IMR-90 (cell line): ENCODE data around the gene CELSR2. TPM values are rescaled to one million over a fixed set of nuclear protein-coding genes. Genes with fewer than 3 reads are reported as not detected.

ENCODE experiments used
- ATAC-seq: fragments of 200-7000 bp; cut with Tn5 transposase; 2 replicates; pipeline ENCODE4 v1.9.1; 2020; ENCODE audit warnings: low read depth, mild to moderate bottlenecking, moderate library complexity
- BruUV-seq: library from RNA; stranded (reverse); fragments of 400-500 nt; replicated peaks from 2 replicates; lab custom pipeline; 2021; lab: Mats Ljungman, UMichigan
- CTCF ChIA-PET: fragments of 300-600 bp; formaldehyde crosslinking; extraction: SDS; loops from one replicate; lab custom pipeline; 2021; ENCODE audit warnings: antibody characterized with exemption; lab: Yijun Ruan, JAX
- POLR2A ChIA-PET: fragments of 300-600 bp; sonication (Branson Sonifier 250); formaldehyde crosslinking; loops from one replicate; lab custom pipeline; 2022; ENCODE audit warnings: antibody characterized with exemption; ENCODE audit not compliant: unreplicated experiment; lab: Charles Lee
- DNase-seq: peaks from one replicate; pipeline ENCODE4 v3.0.0; 2013
- H2AFZ ChIP-seq: replicated peaks from 2 replicates; pipeline ENCODE3; 2013; ENCODE audit warnings: low read length, mild to moderate bottlenecking; ENCODE audit not compliant: poor library complexity
- H2AK5ac ChIP-seq: 2 replicates; pipeline ENCODE4 v1.6.1; 2013; ENCODE audit warnings: low read depth, low read length, inconsistent platforms
- H2AK9ac ChIP-seq: replicated peaks from 2 replicates; pipeline ENCODE3; 2013; ENCODE audit warnings: mild to moderate bottlenecking, low read depth, low read length, moderate library complexity; ENCODE audit not compliant: poor library complexity
- H2BK120ac ChIP-seq: 2 replicates; pipeline ENCODE4 v1.6.1; 2013; ENCODE audit warnings: low read depth, low read length, inconsistent platforms
- H2BK15ac ChIP-seq: 3 replicates; pipeline ENCODE4 v1.6.1; 2013; ENCODE audit warnings: low read depth, low read length, inconsistent platforms
- H2BK20ac ChIP-seq: 2 replicates; pipeline ENCODE4 v1.6.1; 2013; ENCODE audit warnings: low read depth, mild to moderate bottlenecking, inconsistent platforms, low read length, moderate library complexity
- H2BK5ac ChIP-seq: 2 replicates; pipeline ENCODE4 v1.6.1; 2013; ENCODE audit warnings: mild to moderate bottlenecking, low read depth, low read length, inconsistent platforms; ENCODE audit not compliant: poor library complexity, severe bottlenecking
- H3K14ac ChIP-seq: replicated peaks from 2 replicates; pipeline ENCODE4 v1.6.1; 2013; ENCODE audit warnings: low read depth, low read length, inconsistent platforms
- H3K18ac ChIP-seq: 2 replicates; pipeline ENCODE4 v1.6.1; 2013; ENCODE audit warnings: low read depth, low read length, control low read depth
- H3K23ac ChIP-seq: 2 replicates; pipeline ENCODE4 v1.6.1; 2013; ENCODE audit warnings: low read depth, low read length, inconsistent platforms
- H3K27ac ChIP-seq: 2 replicates; pipeline ENCODE4 v1.5.1; 2013; ENCODE audit warnings: mild to moderate bottlenecking, control low read depth, low read length; ENCODE audit not compliant: insufficient read depth
- H3K27me3 ChIP-seq: 2 replicates; pipeline ENCODE4 v1.6.1; 2013; ENCODE audit warnings: low read length; ENCODE audit not compliant: control insufficient read depth, insufficient read depth
- H3K36me3 ChIP-seq: 2 replicates; pipeline ENCODE4 v1.6.1; 2013; ENCODE audit warnings: low read length, mixed read lengths; ENCODE audit not compliant: control insufficient read depth, insufficient read depth
- H3K4ac ChIP-seq: 2 replicates; pipeline ENCODE4 v1.6.1; 2013; ENCODE audit warnings: low read depth, low read length, inconsistent platforms
- H3K4me1 ChIP-seq: 2 replicates; pipeline ENCODE4 v1.6.1; 2013; ENCODE audit warnings: low read length, mixed read lengths; ENCODE audit not compliant: control insufficient read depth, insufficient read depth
- H3K4me2 ChIP-seq: 2 replicates; pipeline ENCODE4 v1.6.1; 2013; ENCODE audit warnings: low read depth, mild to moderate bottlenecking, control low read depth, low read length, moderate library complexity
- H3K4me3 ChIP-seq: 2 replicates; pipeline ENCODE4 v1.5.1; 2013; ENCODE audit warnings: low read depth, mild to moderate bottlenecking, control low read depth, low read length, moderate library complexity; ENCODE audit not compliant: insufficient read depth
- H3K56ac ChIP-seq: 2 replicates; pipeline ENCODE4 v1.6.1; 2013; ENCODE audit warnings: low read length, inconsistent platforms; ENCODE audit not compliant: insufficient read depth; ENCODE audit errors: extremely low read depth
- H3K79me1 ChIP-seq, 2 experiments: 2 replicates each; pipeline ENCODE4 v1.6.1; 2013; ENCODE audit warnings: low read length in 2 of 2, inconsistent platforms in 1 of 2, low read depth in 1 of 2
- H3K9ac ChIP-seq: 2 replicates; pipeline ENCODE4 v1.6.1; 2013; ENCODE audit warnings: low read depth, low read length, control low read depth
- H3K9me1 ChIP-seq: 2 replicates; pipeline ENCODE4 v1.6.1; 2013; ENCODE audit warnings: low read length, inconsistent platforms; ENCODE audit not compliant: insufficient read depth
- H3K9me3 ChIP-seq: 2 replicates; pipeline ENCODE4 v1.6.1; 2013; ENCODE audit warnings: low read length; ENCODE audit not compliant: control insufficient read depth, insufficient read depth
- H4K20me1 ChIP-seq: 2 replicates; pipeline ENCODE4 v1.6.1; 2013; ENCODE audit warnings: low read length, inconsistent platforms; ENCODE audit not compliant: insufficient read depth
- H4K5ac ChIP-seq: 2 replicates; pipeline ENCODE4 v1.6.1; 2013; ENCODE audit warnings: mild to moderate bottlenecking, low read depth, low read length, control low read depth
- H4K8ac ChIP-seq, 2 experiments: 2 replicates each; pipeline ENCODE4 v1.6.1; 2013; ENCODE audit warnings: low read depth in 2 of 2, low read length in 2 of 2, control low read depth in 1 of 2, inconsistent platforms in 1 of 2
- H4K91ac ChIP-seq: 2 replicates; pipeline ENCODE4 v1.6.1; 2013; ENCODE audit warnings: low read depth, low read length, inconsistent platforms; ENCODE audit not compliant: insufficient read depth
- BHLHE40 ChIP-seq: fragments of 150-350 bp; IDR thresholded peaks from 2 replicates; pipeline ENCODE4 v1.6.1; 2016; ENCODE audit warnings: mild to moderate bottlenecking, low read depth, low read length
- CHD1 ChIP-seq: IDR thresholded peaks from 2 replicates; pipeline ENCODE4 v1.6.1; 2012; ENCODE audit warnings: low read depth, low read length, improper control_type of control experiment
- MAFK ChIP-seq: IDR thresholded peaks from 2 replicates; pipeline ENCODE4 v1.6.1; 2012; ENCODE audit warnings: low read depth, low read length, improper control_type of control experiment
- MXI1 ChIP-seq: IDR thresholded peaks from 2 replicates; pipeline ENCODE4 v1.6.1; 2012; ENCODE audit warnings: low read depth, mild to moderate bottlenecking, low read length, moderate library complexity, borderline replicate concordance
- NFE2L2 ChIP-seq: fragments of 150-350 bp; IDR thresholded peaks from 2 replicates; pipeline ENCODE4 v1.6.1; 2016; ENCODE audit warnings: low read depth, mild to moderate bottlenecking, low read length
- RAD21 ChIP-seq: IDR thresholded peaks from 2 replicates; pipeline ENCODE4 v1.6.1; 2012; ENCODE audit warnings: low read length, improper control_type of control experiment
- RCOR1 ChIP-seq: IDR thresholded peaks from 2 replicates; pipeline ENCODE4 v1.6.1; 2012; ENCODE audit warnings: mild to moderate bottlenecking, low read length, improper control_type of control experiment; ENCODE audit not compliant: insufficient replicate concordance
- RFX5 ChIP-seq: IDR thresholded peaks from 2 replicates; pipeline ENCODE4 v1.8.0; 2012; ENCODE audit warnings: low read depth, mild to moderate bottlenecking, low read length, moderate library complexity
- SMC3 ChIP-seq: fragments of 150-350 bp; IDR thresholded peaks from 2 replicates; pipeline ENCODE4 v1.6.1; 2016; ENCODE audit warnings: low read depth, mild to moderate bottlenecking, antibody characterized with exemption, low read length, moderate library complexity
- WGBS, 2 experiments: methylation state at CpG; one replicate each; pipeline versions ENCODE4 v1.1.5 to v1.1.7; 2013; ENCODE audit warnings: missing lambda C conversion rate in 2 of 2; ENCODE audit not compliant: insufficient read length in 1 of 2; ENCODE audit errors: extremely low coverage in 2 of 2; 5-methylcytosine and 5-hydroxymethylcytosine counted together
- dilution Hi-C: fragments of 300-500 bp; cut with HindIII; formaldehyde crosslinking; loops from one replicate; pipeline ENCODE4 v1.14.3; 2018; ENCODE audit warnings: low sequenced_read_pairs; ENCODE audit not compliant: unreplicated experiment
- in situ Hi-C: fragments of 300-500 bp; cut with MboI; formaldehyde crosslinking; loops from 3 replicates; pipeline ENCODE4 v1.14.3; 2019; ENCODE audit warnings: low sequenced_read_pairs, inconsistent platforms, mixed read lengths
- intact Hi-C: fragments of 100-400 bp; cut with micrococcal nuclease; formaldehyde crosslinking; loops from 2 replicates; pipeline ENCODE4 v1.10.0; 2022
- polyA plus RNA-seq, 3 experiments: library from polyadenylated mRNA; depleted of rRNA; stranded (reverse); fragments of >200 nt; gene quantifications; 2 replicates each; pipeline ENCODE4 v1.2.3, GENCODE V29; 2012; ENCODE audit warnings: low replicate concordance in 1 of 3
- total RNA-seq: library from RNA; depleted of rRNA; stranded (reverse); fragments of >200 nt; gene quantifications from 2 replicates; pipeline ENCODE4 v1.2.3, GENCODE V29; 2012
- TF ChIP-seq, protein P1 (sequence below): fragments of 150-350 bp; IDR thresholded peaks from 2 replicates; pipeline ENCODE4 v1.6.1; 2016; ENCODE audit warnings: low read depth, mild to moderate bottlenecking, low read length, moderate library complexity, borderline replicate concordance
- TF ChIP-seq, protein P2 (sequence below): fragments of 150-350 bp; IDR thresholded peaks from 2 replicates; pipeline ENCODE4 v1.6.1; 2017; ENCODE audit warnings: mild to moderate bottlenecking, antibody characterized with exemption, low read length, low read depth

The CELSR2 gene
- total and polyA plus RNA-seq, 2 of the 4 experiments (the other 2 are of a cell fraction) = 1.3 to 5.3 TPM

- no peak for TF ChIP-seq MAFK
Measured at GRCh38 chr1:109282952-109283747, 33.8 kb downstream of the CELSR2 start, which contains the start of gene PSRC1 (continued).

DNA sequence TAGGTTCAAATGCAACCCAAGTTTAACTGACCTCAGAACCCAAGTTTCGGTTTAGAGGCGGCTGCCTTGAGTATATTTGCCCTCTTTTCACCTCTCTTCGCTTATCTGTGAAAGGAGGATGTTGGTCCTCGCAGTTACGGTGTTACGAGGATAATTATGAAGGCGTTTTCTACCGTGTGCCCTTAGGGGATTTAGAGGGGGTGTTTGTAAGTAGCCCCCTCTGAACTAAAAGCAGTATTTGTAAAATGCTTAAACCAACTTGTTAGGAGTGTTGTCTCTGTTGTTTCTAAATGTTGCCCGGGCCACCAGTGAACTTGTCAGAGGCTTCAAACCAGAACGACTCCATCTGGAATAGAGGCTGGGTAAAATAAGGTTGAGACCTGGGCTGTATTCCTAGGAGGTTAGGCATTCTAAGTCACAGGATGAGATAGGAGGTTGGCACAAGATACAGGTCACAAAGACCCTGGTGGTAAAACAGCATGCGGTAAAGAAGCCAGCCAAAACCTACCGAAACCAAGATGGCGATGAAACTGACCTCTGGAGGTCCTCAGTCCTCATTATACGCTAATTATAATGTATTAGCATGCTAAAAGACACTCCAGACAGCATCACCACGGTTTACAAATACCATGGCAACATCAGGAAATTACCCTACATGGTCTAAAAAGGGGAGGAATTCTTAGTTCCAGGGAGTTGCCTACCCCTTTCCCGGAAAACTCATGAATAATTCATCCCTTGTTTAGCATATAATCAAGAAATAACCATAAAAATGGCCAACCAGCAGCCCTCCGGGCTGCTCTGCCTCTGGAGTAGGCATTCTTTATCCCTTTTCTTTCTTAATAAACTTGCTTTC, 34.6 kb downstream of the CELSR2 start:
- Histone ChIP-seq H3K4me1 (peaks cover 5% of the 10 kb centered on the region), H4K20me1 (no peaks in the 10 kb centered on the region), H3K36me3 (peaks cover 6% of the 10 kb centered on the region), H3K4me3 (peak overlapping the region; percentile 63), H3K4me2 (peak overlapping the region; percentile 88), H3K23ac (peak overlapping the region; percentile 78), H3K9me3 (no peaks in the 10 kb centered on the region), H3K79me1 (peaks cover 15 to 39% of the 10 kb centered on the region in 2 experiments), H3K27ac (peak overlapping the region; percentile 93), H3K18ac (peak overlapping the region; percentile 67), H4K5ac (peak overlapping the region; percentile 91), H2AK9ac (peak overlapping the region; percentile 91), H2BK120ac (peak overlapping the region; percentile 71), H2BK5ac (peak overlapping the region; percentile 85), H2BK20ac (peak overlapping the region; percentile 5), H2BK15ac (peak overlapping the region; percentile 93; the same call in 2 of the 3 replicates), H3K56ac (peak overlapping the region; percentile 92), H3K9ac (peak overlapping the region; percentile 89), H2AK5ac (peak overlapping the region; percentile 78), H4K8ac (peak overlapping the region; percentile 97 to 100), H3K9me1 (0 out of 2 replicates have a peak, but pooled peaks cover 4% of the 10 kb centered on the region), H4K91ac (peak overlapping the region; percentile 76), H3K14ac (peak overlapping the region; percentile 79), H3K4ac (peak overlapping the region; percentile 85), H2AFZ (peak overlapping the region; percentile 95), H3K27me3 (no peaks in the 10 kb centered on the region)
- in situ Hi-C loops = no loop called here
- ChIA-PET CTCF (interaction anchor here (1.2 kb wide), 1 partner anchor 110 kb away, joined by 4 read pairs; no protein-coding TSS in a partner anchor), POLR2A (interaction anchor here (0.8 kb wide), 1 partner anchor 109 kb away, joined by 4 read pairs; no protein-coding TSS in a partner anchor)
- 93% methylated on average over 3 of the region's 17 CpGs; no CpG with 5 or more reads in 1 of the 2 experiments for WGBS, 2 experiments
- BruUV-seq = no TSS peak
- intact Hi-C loops = loop anchor here (1.0 to 10.0 kb wide), 4 partner anchors 15 to 341 kb away; no protein-coding TSS in a partner anchor
- dilution Hi-C loops = no loop called here
- no peak for DNase-seq
- ATAC-seq = no peak
- TF ChIP-seq CHD1 (no peak), NFE2L2 (no peak), MXI1 (no peak), RFX5 (no peak), RAD21 (no peak), RCOR1 (no peak), SMC3 (no peak), BHLHE40 (no peak), MAFK (no peak)
- TF ChIP-seq, protein P1, sequence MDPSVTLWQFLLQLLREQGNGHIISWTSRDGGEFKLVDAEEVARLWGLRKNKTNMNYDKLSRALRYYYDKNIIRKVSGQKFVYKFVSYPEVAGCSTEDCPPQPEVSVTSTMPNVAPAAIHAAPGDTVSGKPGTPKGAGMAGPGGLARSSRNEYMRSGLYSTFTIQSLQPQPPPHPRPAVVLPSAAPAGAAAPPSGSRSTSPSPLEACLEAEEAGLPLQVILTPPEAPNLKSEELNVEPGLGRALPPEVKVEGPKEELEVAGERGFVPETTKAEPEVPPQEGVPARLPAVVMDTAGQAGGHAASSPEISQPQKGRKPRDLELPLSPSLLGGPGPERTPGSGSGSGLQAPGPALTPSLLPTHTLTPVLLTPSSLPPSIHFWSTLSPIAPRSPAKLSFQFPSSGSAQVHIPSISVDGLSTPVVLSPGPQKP = no peak
- TF ChIP-seq, protein P2, sequence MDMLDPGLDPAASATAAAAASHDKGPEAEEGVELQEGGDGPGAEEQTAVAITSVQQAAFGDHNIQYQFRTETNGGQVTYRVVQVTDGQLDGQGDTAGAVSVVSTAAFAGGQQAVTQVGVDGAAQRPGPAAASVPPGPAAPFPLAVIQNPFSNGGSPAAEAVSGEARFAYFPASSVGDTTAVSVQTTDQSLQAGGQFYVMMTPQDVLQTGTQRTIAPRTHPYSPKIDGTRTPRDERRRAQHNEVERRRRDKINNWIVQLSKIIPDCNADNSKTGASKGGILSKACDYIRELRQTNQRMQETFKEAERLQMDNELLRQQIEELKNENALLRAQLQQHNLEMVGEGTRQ = no peak
